ENCODE results near the gene TMEM134.

DNA sequence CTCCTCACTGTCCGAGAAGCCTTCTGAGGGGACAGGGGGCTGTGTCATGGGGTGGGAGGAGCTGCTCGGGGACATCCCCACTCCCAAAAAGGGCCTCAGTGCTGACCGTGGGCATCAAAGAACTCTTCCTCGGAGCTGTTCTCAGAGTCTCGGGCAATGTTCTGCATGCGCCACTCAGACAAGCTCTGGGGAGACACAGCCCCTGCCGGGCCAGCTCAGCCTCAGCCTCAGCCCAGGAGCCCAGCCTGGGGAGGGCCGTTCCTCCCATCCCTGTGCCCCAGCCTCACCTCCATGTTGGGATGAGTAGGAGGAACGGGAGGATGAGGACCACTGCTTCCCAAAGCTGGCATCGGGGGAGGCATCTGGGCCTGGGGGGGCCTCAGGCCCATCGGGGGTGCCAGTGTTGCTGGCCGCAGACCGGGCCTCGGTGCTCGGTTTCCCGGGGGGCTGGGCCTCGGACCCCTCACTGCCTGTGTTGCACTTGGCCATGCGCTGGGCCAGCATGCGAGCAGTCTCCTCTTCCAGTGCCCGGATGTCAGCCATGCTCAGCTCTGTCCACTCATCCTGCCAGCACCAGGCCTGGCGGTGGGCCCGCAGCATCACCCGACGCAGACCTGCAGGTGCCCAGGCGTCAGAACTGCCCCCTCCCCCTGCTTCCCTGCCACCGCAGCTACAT lies 30.9 kb upstream of the TMEM134 start:
- no peak for TF ChIP-seq POLR2A (IDR thresholded peaks at IDR 0.05)
- TF ChIP-seq, protein P1, sequence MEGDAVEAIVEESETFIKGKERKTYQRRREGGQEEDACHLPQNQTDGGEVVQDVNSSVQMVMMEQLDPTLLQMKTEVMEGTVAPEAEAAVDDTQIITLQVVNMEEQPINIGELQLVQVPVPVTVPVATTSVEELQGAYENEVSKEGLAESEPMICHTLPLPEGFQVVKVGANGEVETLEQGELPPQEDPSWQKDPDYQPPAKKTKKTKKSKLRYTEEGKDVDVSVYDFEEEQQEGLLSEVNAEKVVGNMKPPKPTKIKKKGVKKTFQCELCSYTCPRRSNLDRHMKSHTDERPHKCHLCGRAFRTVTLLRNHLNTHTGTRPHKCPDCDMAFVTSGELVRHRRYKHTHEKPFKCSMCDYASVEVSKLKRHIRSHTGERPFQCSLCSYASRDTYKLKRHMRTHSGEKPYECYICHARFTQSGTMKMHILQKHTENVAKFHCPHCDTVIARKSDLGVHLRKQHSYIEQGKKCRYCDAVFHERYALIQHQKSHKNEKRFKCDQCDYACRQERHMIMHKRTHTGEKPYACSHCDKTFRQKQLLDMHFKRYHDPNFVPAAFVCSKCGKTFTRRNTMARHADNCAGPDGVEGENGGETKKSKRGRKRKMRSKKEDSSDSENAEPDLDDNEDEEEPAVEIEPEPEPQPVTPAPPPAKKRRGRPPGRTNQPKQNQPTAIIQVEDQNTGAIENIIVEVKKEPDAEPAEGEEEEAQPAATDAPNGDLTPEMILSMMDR (IDR thresholded peaks at IDR 0.05): no peak

All from Peyer's patch (tissue), 4 donors.